MM.1S (cell line): ENCODE measurements around the gene C8A.

Source experiments
- DNase-seq: peaks from one replicate; pipeline ENCODE4 v3.0.0-alpha.2; 2015
- H2AFZ ChIP-seq: fragments of 300-600 bp; sonication (generic); 2 replicates; pipeline ENCODE4 v1.6.0; 2016; ENCODE audit warnings: antibody characterized with exemption, low read length
- H3F3A ChIP-seq: fragments of 300-600 bp; sonication (generic); 2 replicates; pipeline ENCODE4 v1.6.1; 2016; ENCODE audit warnings: mild to moderate bottlenecking, antibody characterized with exemption, low read length, moderate library complexity, mixed read lengths; ENCODE audit not compliant: insufficient read depth
- H3K27ac ChIP-seq: fragments of 300-600 bp; sonication (generic); 2 replicates; pipeline ENCODE4 v1.5.1; 2016; ENCODE audit warnings: mild to moderate bottlenecking, low read length
- H3K27me3 ChIP-seq: fragments of 300-600 bp; sonication (generic); replicated peaks from 2 replicates; pipeline ENCODE4 v1.6.0; 2016; ENCODE audit warnings: low read length; ENCODE audit not compliant: insufficient read depth
- H3K36me3 ChIP-seq: fragments of 300-600 bp; sonication (generic); replicated peaks from 2 replicates; pipeline ENCODE4 v1.6.1; 2016; ENCODE audit warnings: mild to moderate bottlenecking, low read length, mixed read lengths; ENCODE audit not compliant: insufficient read depth
- H3K4me1 ChIP-seq: fragments of 300-600 bp; sonication (generic); 2 replicates; pipeline ENCODE4 v1.6.1; 2016; ENCODE audit warnings: low read length, mixed read lengths
- H3K4me2 ChIP-seq: fragments of 300-600 bp; sonication (generic); 2 replicates; pipeline ENCODE4 v1.6.0; 2016; ENCODE audit warnings: low read depth, low read length
- H3K4me3 ChIP-seq: fragments of 300-600 bp; sonication (generic); 2 replicates; pipeline ENCODE4 v1.5.1; 2016; ENCODE audit warnings: low read length, mixed read lengths
- H3K79me2 ChIP-seq: fragments of 300-600 bp; sonication (generic); 2 replicates; pipeline ENCODE4 v1.6.1; 2016; ENCODE audit warnings: mixed run types, low read length, mixed read lengths
- H3K9ac ChIP-seq: fragments of 300-600 bp; sonication (generic); 2 replicates; pipeline ENCODE4 v1.6.1; 2016; ENCODE audit warnings: low read length, mixed read lengths
- H3K9me2 ChIP-seq: fragments of 300-600 bp; sonication (generic); replicated peaks from 2 replicates; pipeline ENCODE4 v1.6.1; 2016; ENCODE audit warnings: mild to moderate bottlenecking, low read length, mixed read lengths; ENCODE audit not compliant: insufficient read depth
- H3K9me3 ChIP-seq: fragments of 300-600 bp; sonication (generic); replicated peaks from 2 replicates; pipeline ENCODE4 v1.6.1; 2016; ENCODE audit warnings: mild to moderate bottlenecking, low read length, mixed read lengths; ENCODE audit not compliant: insufficient read depth
- H4K20me1 ChIP-seq: fragments of 300-600 bp; sonication (generic); 2 replicates; pipeline ENCODE4 v1.6.1; 2016; ENCODE audit warnings: mild to moderate bottlenecking, low read length, moderate library complexity, mixed read lengths; ENCODE audit not compliant: insufficient read depth
- CTCF ChIP-seq: fragments of 300-600 bp; sonication (generic); IDR thresholded peaks from 2 replicates; pipeline ENCODE4 v1.5.1; 2016; ENCODE audit warnings: antibody characterized with exemption, low read length, mixed read lengths
- EZH2 ChIP-seq: fragments of 300-600 bp; sonication (generic); optimal IDR thresholded peaks from 2 replicates; pipeline ENCODE3; 2017; ENCODE audit warnings: low read depth, mild to moderate bottlenecking, antibody characterized with exemption, low read length, mixed read lengths
- EZH2phosphoT487 ChIP-seq: fragments of 300-600 bp; sonication (generic); IDR thresholded peaks from 2 replicates; pipeline ENCODE4 v1.6.1; 2018; ENCODE audit warnings: antibody characterized with exemption, low read length

Gene C8A

GRCh38 chr1:56849750-56850149, 4.8 kb upstream of the C8A start:
- no peaks in the 10 kb centered on the region for H3K27me3 ChIP-seq
- H3K79me2 ChIP-seq, result no peaks in the 10 kb centered on the region
- DNase-seq, result no peak
- no peaks in the 10 kb centered on the region for H3K9me2 ChIP-seq
- no peak overlapping the region for H3K9ac ChIP-seq
- H4K20me1 ChIP-seq, result no peaks in the 10 kb centered on the region
- no peak overlapping the region for H3K27ac ChIP-seq
- no peaks in the 10 kb centered on the region for H3F3A ChIP-seq
- H3K4me2 ChIP-seq, result no peak overlapping the region
- H3K4me3 ChIP-seq, result no peak overlapping the region
- H3K36me3 ChIP-seq, result no peaks in the 10 kb centered on the region
- H3K9me3 ChIP-seq, result no peaks in the 10 kb centered on the region
- no peaks in the 10 kb centered on the region for H3K4me1 ChIP-seq
- H2AFZ ChIP-seq, result no peak overlapping the region
- TF ChIP-seq CTCF (no peak), EZH2phosphoT487 (no peak), EZH2 (no peak)

DNA sequence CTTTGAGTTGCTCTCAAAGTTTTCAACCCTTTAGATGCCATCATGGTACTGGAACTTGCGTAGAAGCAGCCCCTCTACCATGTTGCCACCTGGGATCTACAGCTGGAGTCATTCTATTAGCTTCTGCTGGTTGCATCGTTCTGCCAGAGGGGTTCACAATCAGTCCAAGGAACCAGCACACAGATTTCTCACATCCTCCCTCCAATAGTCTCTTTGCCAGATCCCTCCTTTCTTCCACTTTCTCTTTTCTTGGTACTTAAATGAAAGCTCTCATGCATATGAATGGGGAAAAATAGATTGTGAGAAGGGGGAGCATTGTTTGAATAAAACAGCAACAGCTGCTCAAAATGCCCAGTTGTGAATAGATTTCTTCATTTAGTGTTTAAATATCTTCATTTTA, 4.2 kb upstream of the C8A start:
- no peaks in the 10 kb centered on the region for H3K27me3 ChIP-seq
- H3K4me2 ChIP-seq, result no peak overlapping the region
- H3K27ac ChIP-seq, result no peak overlapping the region

GRCh38 chr1:56850922-56851321, 3.7 kb upstream of the C8A start:
- H3K27me3 ChIP-seq, result no peaks in the 10 kb centered on the region
- DNase-seq, result no peak
- H3K4me1 ChIP-seq, result no peaks in the 10 kb centered on the region
- H3K36me3 ChIP-seq, result no peaks in the 10 kb centered on the region
- H3K4me2 ChIP-seq, result no peak overlapping the region
- no peaks in the 10 kb centered on the region for H4K20me1 ChIP-seq
- H3K9ac ChIP-seq, result no peak overlapping the region
- H3K27ac ChIP-seq, result no peak overlapping the region
- no peaks in the 10 kb centered on the region for H3K79me2 ChIP-seq
- H2AFZ ChIP-seq, result no peak overlapping the region
- no peaks in the 10 kb centered on the region for H3F3A ChIP-seq
- TF ChIP-seq EZH2 (no peak), CTCF (no peak), EZH2phosphoT487 (no peak)
- no peaks in the 10 kb centered on the region for H3K9me3 ChIP-seq
- H3K9me2 ChIP-seq, result no peaks in the 10 kb centered on the region
- no peak overlapping the region for H3K4me3 ChIP-seq

More for the DNA sequence above, 4.2 kb upstream of the C8A start:
- no peaks in the 10 kb centered on the region for H3K9me2 ChIP-seq
- no peak overlapping the region for H3K9ac ChIP-seq
- no peaks in the 10 kb centered on the region for H3F3A ChIP-seq
- H3K79me2 ChIP-seq, result no peaks in the 10 kb centered on the region
- H4K20me1 ChIP-seq, result no peaks in the 10 kb centered on the region
- H3K4me3 ChIP-seq, result no peak overlapping the region
- DNase-seq, result no peak
- H3K36me3 ChIP-seq, result no peaks in the 10 kb centered on the region
- no peak overlapping the region for H2AFZ ChIP-seq
- H3K9me3 ChIP-seq, result no peaks in the 10 kb centered on the region
- TF ChIP-seq EZH2 (no peak), EZH2phosphoT487 (no peak), CTCF (no peak)
- H3K4me1 ChIP-seq, result no peaks in the 10 kb centered on the region

DNA sequence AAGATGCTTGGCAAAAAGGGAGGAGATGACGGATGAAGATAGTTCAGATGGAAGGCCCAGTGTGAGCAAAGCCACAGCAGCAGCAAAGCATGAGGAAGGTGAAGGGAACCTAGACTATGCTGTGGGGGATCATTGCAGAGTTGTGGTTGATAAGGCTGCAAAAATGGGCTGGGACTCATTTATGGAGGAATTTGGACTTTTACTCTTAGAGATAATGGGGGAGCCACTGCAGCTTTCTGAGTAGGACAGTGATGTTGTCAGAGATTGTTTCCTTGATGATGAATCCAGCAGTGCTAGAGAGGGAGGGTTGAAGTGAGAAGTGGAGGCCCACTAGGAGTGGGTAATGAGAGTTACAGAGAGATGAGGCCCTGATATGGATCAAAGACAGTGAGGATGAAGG, 2.1 kb upstream of the C8A start:
- TF ChIP-seq EZH2 (no peak), EZH2phosphoT487 (no peak), CTCF (no peak)
- no peak overlapping the region for H2AFZ ChIP-seq
- H3K4me3 ChIP-seq, result no peak overlapping the region
- no peak overlapping the region for H3K4me2 ChIP-seq
- no peak overlapping the region for H3K27ac ChIP-seq
- no peaks in the 10 kb centered on the region for H3F3A ChIP-seq
- H3K9me2 ChIP-seq, result no peaks in the 10 kb centered on the region
- DNase-seq, result no peak
- H3K27me3 ChIP-seq, result no peaks in the 10 kb centered on the region
- no peaks in the 10 kb centered on the region for H3K79me2 ChIP-seq
- no peaks in the 10 kb centered on the region for H4K20me1 ChIP-seq
- no peaks in the 10 kb centered on the region for H3K4me1 ChIP-seq
- no peaks in the 10 kb centered on the region for H3K36me3 ChIP-seq
- no peak overlapping the region for H3K9ac ChIP-seq
- no peaks in the 10 kb centered on the region for H3K9me3 ChIP-seq
